ENCODE results near the gene ABLIM1.

Gene ABLIM1

GRCh38 chr10:114603948-114604347 is 54.1 kb downstream of the ABLIM1 start (continued):
- TF ChIP-seq ATF2 (tag by site-specific recombination; IDR thresholded peaks at IDR 0.05; ENCODE audit: low read depth) (no peak), ZNF623 (tag by site-specific recombination; IDR thresholded peaks at IDR 0.05) (no peak), ZFP37 (tag by site-specific recombination; IDR thresholded peaks at IDR 0.05) (no peak), KLF9 (tag by site-specific recombination; IDR thresholded peaks at IDR 0.05; ENCODE audit: low read depth) (no peak), ZNF362 (tag by site-specific recombination; IDR thresholded peaks at IDR 0.05) (no peak), PRDM10 (tag by site-specific recombination; IDR thresholded peaks at IDR 0.05) (peak; percentile 97), BCL11A (tag by site-specific recombination; IDR thresholded peaks at IDR 0.05; ENCODE audit: low read depth) (no peak), ZNF19 (tag by site-specific recombination; IDR thresholded peaks at IDR 0.05; ENCODE audit: low read depth) (no peak), SP7 (tag by site-specific recombination; IDR thresholded peaks at IDR 0.05) (0 out of 2 replicates have a peak, but pooled peaks have one; percentile 24), ZNF398 (tag by site-specific recombination; IDR thresholded peaks at IDR 0.05) (no peak), ZNF544 (tag by site-specific recombination; IDR thresholded peaks at IDR 0.05) (no peak), ZXDB (tag by site-specific recombination; IDR thresholded peaks at IDR 0.05) (0 out of 2 replicates have a peak, but pooled peaks have one; percentile 40), ZNF518A (tag by site-specific recombination; conservative IDR thresholded peaks at IDR 0.05; ENCODE audit: low read depth) (no peak), ZNF664 (tag by site-specific recombination; IDR thresholded peaks at IDR 0.05) (no peak), ZSCAN18 (tag by site-specific recombination; IDR thresholded peaks at IDR 0.05) (no peak), ZNF24 (tag by site-specific recombination; IDR thresholded peaks at IDR 0.05) (no peak), ZNF580 (tag by site-specific recombination; IDR thresholded peaks at IDR 0.05) (peak; percentile 47; the same call in 1 of the 2 replicates), ZNF423 (tag by site-specific recombination; IDR thresholded peaks at IDR 0.05) (no peak), TRIM28 (IDR thresholded peaks at IDR 0.05; ENCODE audit: borderline replicate concordance, low read length) (no peak), ZNF600 (tag by site-specific recombination; IDR thresholded peaks at IDR 0.05) (no peak), ZNF221 (tag by site-specific recombination; IDR thresholded peaks at IDR 0.05; ENCODE audit: borderline replicate concordance) (no peak), KLF17 (tag by site-specific recombination; IDR thresholded peaks at IDR 0.05) (no peak), ZNF843 (tag by site-specific recombination; IDR thresholded peaks at IDR 0.05) (0 out of 2 replicates have a peak, but pooled peaks have one; percentile 19)
